ENCODE measurements around the gene CHST12. TPM values are rescaled to one million over a fixed set of nuclear protein-coding genes. Genes with fewer than 3 reads are reported as not detected.

CHST12 gene
- total RNA-seq, 1 experiment from 2014 or later = 19.3 TPM

DNA sequence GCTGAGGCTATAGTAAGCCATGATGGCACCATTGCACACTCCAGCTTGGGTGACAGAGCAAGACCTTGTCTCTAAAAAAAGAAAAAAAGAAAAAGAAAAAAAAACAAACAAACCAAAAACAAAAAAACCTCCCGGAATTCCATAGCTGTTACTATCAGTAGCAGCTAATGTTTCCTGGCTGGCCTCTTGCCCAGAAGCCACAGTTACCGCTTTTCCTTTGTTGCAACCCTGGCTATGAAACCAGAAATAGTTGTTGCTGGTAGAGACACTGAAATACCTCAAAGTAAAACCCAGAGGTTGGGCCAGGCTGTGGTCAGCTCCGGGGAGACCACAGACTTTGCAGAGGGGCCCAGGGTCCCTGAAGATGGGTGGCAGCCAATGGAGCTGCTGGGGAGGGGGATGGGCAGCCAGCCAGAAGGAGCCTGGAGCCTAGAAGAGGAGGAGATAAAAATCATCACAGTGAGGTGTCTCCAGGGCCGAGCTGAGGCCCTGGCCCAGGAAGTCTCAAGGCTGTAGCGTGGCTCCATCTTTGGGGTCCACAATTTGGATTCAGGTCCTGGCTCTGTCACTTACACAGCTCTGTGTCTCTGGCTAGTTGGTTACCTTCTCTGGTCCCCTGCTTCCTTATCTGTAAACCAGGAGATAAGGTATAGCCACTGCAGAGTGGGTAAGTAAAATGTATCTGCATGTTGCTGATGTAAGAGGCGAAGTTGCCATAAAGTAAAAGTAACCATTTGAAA, 3.4 kb upstream of the CHST12 start:
- no peak overlapping the region for H2AK5ac ChIP-seq (ENCODE audit: insufficient read length, low read length)
- H2BK120ac ChIP-seq (ENCODE audit: low read depth, low read length, poor library complexity, severe bottlenecking) = no peak overlapping the region
- H3K23ac ChIP-seq (ENCODE audit: insufficient read length, low read depth, low read length) = no peak overlapping the region
- no peaks in the 10 kb centered on the region for H3K9me3 ChIP-seq (ENCODE audit: control insufficient read depth, low read depth, low read length)
- H3K79me1 ChIP-seq (ENCODE audit: insufficient read depth, low read depth, low read length, poor library complexity, severe bottlenecking) = peaks cover 3% of the 10 kb centered on the region
- H2AFZ ChIP-seq (ENCODE audit: low read length) = no peak overlapping the region
- H3T11ph ChIP-seq (ENCODE audit: low read length) = no peak overlapping the region
- peaks cover 11% of the 10 kb centered on the region for H3K23me2 ChIP-seq (ENCODE audit: insufficient read length, low read depth, low read length, poor library complexity, severe bottlenecking)
- no peak overlapping the region for H4K91ac ChIP-seq (ENCODE audit: insufficient read length, low read depth, low read length)
- Mint-ChIP-seq H3K4me1 (peaks cover 19 to 22% of the 10 kb centered on the region in 2 experiments), H3K27me3 (ENCODE audit: low read depth) (peaks cover 7% of the 10 kb centered on the region; the same call in 1 of the 2 replicates), H3K27ac (peak overlapping the region; percentile 23 to 86 (median 83); a peak in 4 of 7 replicates), H3K36me3 (ENCODE audit: insufficient read depth in 1 of 3, low read depth in 3 of 3) (no peaks in the 10 kb centered on the region; a peak in 2 of 7 replicates), H3K4me3 (peak overlapping the region in 1 of 2 experiments; percentile 38; a peak in 1 of 5 replicates), H3K9me3 (no peaks in the 10 kb centered on the region)
- no peak overlapping the region for H2BK12ac ChIP-seq (ENCODE audit: insufficient read length, low read depth, low read length)
- H2BK5ac ChIP-seq (ENCODE audit: insufficient read length, low read length) = no peak overlapping the region
- no peak overlapping the region for H3K4ac ChIP-seq (ENCODE audit: low read depth, low read length)
- no peak overlapping the region for H2BK20ac ChIP-seq (ENCODE audit: low read depth, low read length, poor library complexity, severe bottlenecking)
- H3K9ac ChIP-seq (ENCODE audit: extremely low read depth, insufficient read length, low read length) = no peak overlapping the region
- no peaks in the 10 kb centered on the region for H3K27me3 ChIP-seq (ENCODE audit: insufficient read depth, low read length)
- H3K56ac ChIP-seq (ENCODE audit: insufficient read length, low read depth, low read length) = no peak overlapping the region
- H3K18ac ChIP-seq (ENCODE audit: insufficient read length, low read depth, low read length) = no peak overlapping the region
- no peak for DNase-seq
- 0 out of 2 replicates have a peak overlapping the region, but pooled peaks have one; percentile 54 for H3K14ac ChIP-seq (ENCODE audit: insufficient read depth, low read length)
- no peak overlapping the region for H4K8ac ChIP-seq (replicated peaks; ENCODE audit: insufficient read length, low read depth, low read length)
- TF ChIP-seq, protein P1, sequence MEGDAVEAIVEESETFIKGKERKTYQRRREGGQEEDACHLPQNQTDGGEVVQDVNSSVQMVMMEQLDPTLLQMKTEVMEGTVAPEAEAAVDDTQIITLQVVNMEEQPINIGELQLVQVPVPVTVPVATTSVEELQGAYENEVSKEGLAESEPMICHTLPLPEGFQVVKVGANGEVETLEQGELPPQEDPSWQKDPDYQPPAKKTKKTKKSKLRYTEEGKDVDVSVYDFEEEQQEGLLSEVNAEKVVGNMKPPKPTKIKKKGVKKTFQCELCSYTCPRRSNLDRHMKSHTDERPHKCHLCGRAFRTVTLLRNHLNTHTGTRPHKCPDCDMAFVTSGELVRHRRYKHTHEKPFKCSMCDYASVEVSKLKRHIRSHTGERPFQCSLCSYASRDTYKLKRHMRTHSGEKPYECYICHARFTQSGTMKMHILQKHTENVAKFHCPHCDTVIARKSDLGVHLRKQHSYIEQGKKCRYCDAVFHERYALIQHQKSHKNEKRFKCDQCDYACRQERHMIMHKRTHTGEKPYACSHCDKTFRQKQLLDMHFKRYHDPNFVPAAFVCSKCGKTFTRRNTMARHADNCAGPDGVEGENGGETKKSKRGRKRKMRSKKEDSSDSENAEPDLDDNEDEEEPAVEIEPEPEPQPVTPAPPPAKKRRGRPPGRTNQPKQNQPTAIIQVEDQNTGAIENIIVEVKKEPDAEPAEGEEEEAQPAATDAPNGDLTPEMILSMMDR (conservative IDR thresholded peaks at IDR 0.05) = no peak
- no peaks in the 10 kb centered on the region for H3K4me1 ChIP-seq (ENCODE audit: insufficient read depth, low read length)
- no peaks in the 10 kb centered on the region; the same call in 1 of the 2 replicates for H3K79me2 ChIP-seq (ENCODE audit: insufficient read depth, low read length)
- H3K4me2 ChIP-seq (ENCODE audit: insufficient read depth, insufficient read length, low read length) = no peak overlapping the region
- no peak overlapping the region for H3K27ac ChIP-seq (ENCODE audit: insufficient read length, low read depth, low read length)
- H2BK15ac ChIP-seq (ENCODE audit: low read depth, low read length) = no peak overlapping the region
- no peak overlapping the region for H4K5ac ChIP-seq (ENCODE audit: insufficient read length, low read depth, low read length)
- no CpG with 5 or more reads among the region's 6 CpGs for WGBS (ENCODE audit: extremely low coverage, insufficient read length, low lambda C conversion rate)
- H4K20me1 ChIP-seq (ENCODE audit: control insufficient read depth, insufficient read depth, insufficient read length) = no peaks in the 10 kb centered on the region

Data from H9 (cell line).